ENCODE measurements around the gene NTMT2. TPM values are rescaled to one million over a fixed set of nuclear protein-coding genes. Genes with fewer than 3 reads are reported as not detected.

NTMT2 gene
- total RNA-seq, 1 donor from 2014 or later, result not detected

- Histone ChIP-seq H3K36me3 (ENCODE audit: control insufficient read depth, insufficient read depth, low read length) (no peaks in the 10 kb centered on the region), H3K27me3 (ENCODE audit: control insufficient read depth, insufficient read depth, low read length) (no peaks in the 10 kb centered on the region), H3K4me3 (ENCODE audit: low read depth, low read length) (no peak overlapping the region)
- TF ChIP-seq, protein P1, sequence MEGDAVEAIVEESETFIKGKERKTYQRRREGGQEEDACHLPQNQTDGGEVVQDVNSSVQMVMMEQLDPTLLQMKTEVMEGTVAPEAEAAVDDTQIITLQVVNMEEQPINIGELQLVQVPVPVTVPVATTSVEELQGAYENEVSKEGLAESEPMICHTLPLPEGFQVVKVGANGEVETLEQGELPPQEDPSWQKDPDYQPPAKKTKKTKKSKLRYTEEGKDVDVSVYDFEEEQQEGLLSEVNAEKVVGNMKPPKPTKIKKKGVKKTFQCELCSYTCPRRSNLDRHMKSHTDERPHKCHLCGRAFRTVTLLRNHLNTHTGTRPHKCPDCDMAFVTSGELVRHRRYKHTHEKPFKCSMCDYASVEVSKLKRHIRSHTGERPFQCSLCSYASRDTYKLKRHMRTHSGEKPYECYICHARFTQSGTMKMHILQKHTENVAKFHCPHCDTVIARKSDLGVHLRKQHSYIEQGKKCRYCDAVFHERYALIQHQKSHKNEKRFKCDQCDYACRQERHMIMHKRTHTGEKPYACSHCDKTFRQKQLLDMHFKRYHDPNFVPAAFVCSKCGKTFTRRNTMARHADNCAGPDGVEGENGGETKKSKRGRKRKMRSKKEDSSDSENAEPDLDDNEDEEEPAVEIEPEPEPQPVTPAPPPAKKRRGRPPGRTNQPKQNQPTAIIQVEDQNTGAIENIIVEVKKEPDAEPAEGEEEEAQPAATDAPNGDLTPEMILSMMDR (IDR thresholded peaks at IDR 0.05; ENCODE audit: insufficient read depth, low read length, severe bottlenecking), result no peak
- FAIRE-seq (peak; percentile 7), DNase-seq (ENCODE audit: low read depth) (no peak)
Measured at GRCh38 chr1:170214117-170215032, 68.6 kb downstream of the NTMT2 start.

- Histone ChIP-seq H3K27me3 (ENCODE audit: control insufficient read depth, insufficient read depth, low read length) (no peaks in the 10 kb centered on the region), H3K4me3 (ENCODE audit: low read depth, low read length) (no peak overlapping the region), H3K36me3 (ENCODE audit: control insufficient read depth, insufficient read depth, low read length) (no peaks in the 10 kb centered on the region)
- DNase-seq (ENCODE audit: low read depth), result no peak
- no peak for FAIRE-seq
- TF ChIP-seq, protein P1 (IDR thresholded peaks at IDR 0.05; ENCODE audit: insufficient read depth, low read length, severe bottlenecking), result no peak
Measured at GRCh38 chr1:170215072-170215885, 69.5 kb downstream of the NTMT2 start.

DNA sequence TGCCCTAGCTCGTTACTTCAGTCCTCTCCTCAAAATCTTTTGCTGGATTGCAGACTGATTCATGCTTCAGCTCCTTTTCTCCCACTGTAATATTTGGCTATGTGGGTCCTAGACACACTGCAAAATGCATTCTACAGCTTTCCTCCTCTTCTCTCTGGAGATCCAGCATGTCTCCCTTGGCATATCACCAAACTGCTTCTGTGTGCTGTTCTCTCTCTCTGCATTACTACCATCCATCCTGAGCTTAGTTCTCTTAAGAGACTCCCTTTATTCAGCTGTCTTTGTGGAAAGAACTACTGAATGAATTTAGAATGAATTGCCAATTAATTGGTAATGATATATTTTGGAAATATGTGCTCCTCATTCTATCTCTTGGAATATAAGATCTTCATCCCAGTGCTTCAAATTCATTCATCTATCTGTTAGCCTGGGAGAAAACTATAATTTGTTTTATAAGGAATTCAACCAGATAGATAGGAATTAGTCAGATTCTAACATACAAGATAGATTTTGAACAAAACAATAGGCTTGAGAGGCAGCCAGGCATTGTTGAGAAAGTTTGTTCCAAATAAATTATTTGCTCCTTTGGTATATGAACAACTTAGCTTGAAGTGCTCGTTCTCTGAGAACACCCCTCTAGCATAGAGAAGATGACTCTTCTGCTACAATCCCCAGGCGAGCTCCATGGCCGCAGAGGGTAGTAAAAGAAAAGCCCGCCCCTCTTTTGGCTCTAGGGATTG lies 71.9 kb downstream of the NTMT2 start:
- FAIRE-seq (no peak), DNase-seq (ENCODE audit: low read depth) (no peak)
- TF ChIP-seq, protein P1 (IDR thresholded peaks at IDR 0.05; ENCODE audit: insufficient read depth, low read length, severe bottlenecking), result no peak
- H3K36me3 ChIP-seq (ENCODE audit: control insufficient read depth, insufficient read depth, low read length), result no peaks in the 10 kb centered on the region
- H3K27me3 ChIP-seq (ENCODE audit: control insufficient read depth, insufficient read depth, low read length), result no peaks in the 10 kb centered on the region
- H3K4me3 ChIP-seq (ENCODE audit: low read depth, low read length), result no peak overlapping the region

DNA sequence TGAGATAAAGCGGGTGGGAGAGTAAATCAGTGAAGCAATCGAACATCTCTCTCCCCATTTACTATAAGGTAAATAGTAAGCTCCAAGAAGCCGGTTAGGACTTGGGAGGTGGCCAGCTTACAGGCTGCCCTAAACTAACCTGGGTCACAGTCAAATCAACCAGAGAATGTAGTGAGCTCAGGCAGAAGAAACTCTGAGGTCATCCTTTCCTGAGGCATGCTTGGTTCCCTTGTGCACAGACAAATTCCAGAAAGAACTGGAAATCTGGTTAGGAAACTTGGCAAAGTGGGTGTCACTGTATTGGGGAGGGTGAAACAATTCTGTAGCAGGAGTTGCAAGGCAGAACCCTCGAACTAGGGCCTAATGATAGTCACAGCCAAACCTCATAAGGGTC lies 72.5 kb downstream of the NTMT2 start:
- TF ChIP-seq, protein P1 (IDR thresholded peaks at IDR 0.05; ENCODE audit: insufficient read depth, low read length, severe bottlenecking), result no peak
- FAIRE-seq (no peak), DNase-seq (ENCODE audit: low read depth) (no peak)
- H3K36me3 ChIP-seq (ENCODE audit: control insufficient read depth, insufficient read depth, low read length), result no peaks in the 10 kb centered on the region
- H3K27me3 ChIP-seq (ENCODE audit: control insufficient read depth, insufficient read depth, low read length), result no peaks in the 10 kb centered on the region
- H3K4me3 ChIP-seq (ENCODE audit: low read depth, low read length), result no peak overlapping the region

Other genes starting within 250 kb of the NTMT2 start
- gene KIFAP3, start 71.3 kb upstream of the NTMT2 start, total RNA-seq, result 11.1 and 15.7 TPM in 2 replicates